ENCODE data around the gene CAVIN2.

DNA sequence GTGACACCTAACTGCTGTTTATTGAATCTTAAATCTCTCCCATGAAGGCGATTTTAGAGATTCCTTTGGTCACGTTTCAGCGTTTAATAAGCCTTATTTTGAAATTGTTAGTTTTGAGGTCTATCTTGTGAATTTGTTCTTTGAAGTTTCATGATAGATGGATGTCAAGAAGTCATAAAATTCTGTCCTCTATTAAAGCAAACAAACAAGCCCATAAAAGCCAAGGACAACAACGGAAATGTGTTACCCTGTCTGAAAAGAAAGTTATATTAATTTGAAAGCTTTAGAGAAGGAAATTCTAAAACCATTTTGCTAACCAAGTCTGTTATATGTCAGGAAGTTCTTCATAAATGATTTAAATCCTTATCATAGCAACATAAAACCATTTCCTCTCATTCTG, 7.0 kb upstream of the CAVIN2 start:
- TF ChIP-seq, protein P1, sequence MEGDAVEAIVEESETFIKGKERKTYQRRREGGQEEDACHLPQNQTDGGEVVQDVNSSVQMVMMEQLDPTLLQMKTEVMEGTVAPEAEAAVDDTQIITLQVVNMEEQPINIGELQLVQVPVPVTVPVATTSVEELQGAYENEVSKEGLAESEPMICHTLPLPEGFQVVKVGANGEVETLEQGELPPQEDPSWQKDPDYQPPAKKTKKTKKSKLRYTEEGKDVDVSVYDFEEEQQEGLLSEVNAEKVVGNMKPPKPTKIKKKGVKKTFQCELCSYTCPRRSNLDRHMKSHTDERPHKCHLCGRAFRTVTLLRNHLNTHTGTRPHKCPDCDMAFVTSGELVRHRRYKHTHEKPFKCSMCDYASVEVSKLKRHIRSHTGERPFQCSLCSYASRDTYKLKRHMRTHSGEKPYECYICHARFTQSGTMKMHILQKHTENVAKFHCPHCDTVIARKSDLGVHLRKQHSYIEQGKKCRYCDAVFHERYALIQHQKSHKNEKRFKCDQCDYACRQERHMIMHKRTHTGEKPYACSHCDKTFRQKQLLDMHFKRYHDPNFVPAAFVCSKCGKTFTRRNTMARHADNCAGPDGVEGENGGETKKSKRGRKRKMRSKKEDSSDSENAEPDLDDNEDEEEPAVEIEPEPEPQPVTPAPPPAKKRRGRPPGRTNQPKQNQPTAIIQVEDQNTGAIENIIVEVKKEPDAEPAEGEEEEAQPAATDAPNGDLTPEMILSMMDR (IDR thresholded peaks at IDR 0.05 in 8 of 11, conservative IDR thresholded peaks at IDR 0.05 in 3 of 11) = no peak
- TF ChIP-seq POLR2AphosphoS5 (IDR thresholded peaks at IDR 0.05) = no peak

Data from spleen (tissue), 7 donors.